ENCODE data around the gene ERICH4. TPM values are rescaled to one million over a fixed set of nuclear protein-coding genes. Genes with fewer than 3 reads are reported as not detected.

ERICH4 gene
- total RNA-seq, 4 donors from 2014 or later, result not detected

GRCh38 chr19:41421314-41421713 lies 21.6 kb upstream of the ERICH4 start:
- intact Hi-C loops (cut with DNase I; ENCODE audit: low total_unique reads), result no loop called here
- no peaks in the 10 kb centered on the region for H3K36me3 ChIP-seq
- H3K9me3 ChIP-seq, result no peaks in the 10 kb centered on the region
- DNase-seq, result no peak
- TF ChIP-seq POLR2A (IDR thresholded peaks at IDR 0.05) (no peak), CTCF (IDR thresholded peaks at IDR 0.05) (no peak)
- H3K27ac ChIP-seq, result no peak overlapping the region
- no peak overlapping the region for H3K4me3 ChIP-seq
- peaks cover 2 to 3% of the 10 kb centered on the region in 2 donors for H3K4me1 ChIP-seq
- no peaks in the 10 kb centered on the region for H3K27me3 ChIP-seq

- no peak for TF ChIP-seq POLR2A (IDR thresholded peaks at IDR 0.05)
- TF ChIP-seq CTCF (IDR thresholded peaks at IDR 0.05), result no peak
- H3K9me3 ChIP-seq, result no peaks in the 10 kb centered on the region
- DNase-seq, result no peak
- no peak overlapping the region for H3K27ac ChIP-seq
- no peaks in the 10 kb centered on the region for H3K36me3 ChIP-seq
- intact Hi-C loops (cut with DNase I; ENCODE audit: low total_unique reads), result no loop called here
- H3K4me1 ChIP-seq, result peaks cover 4 to 9% of the 10 kb centered on the region in 2 donors
- no peaks in the 10 kb centered on the region for H3K27me3 ChIP-seq
- H3K4me3 ChIP-seq, result no peak overlapping the region
Observed at GRCh38 chr19:41421973-41422372, 21.0 kb upstream of the ERICH4 start.

- intact Hi-C loops (cut with DNase I; ENCODE audit: low total_unique reads), result no loop called here
- Histone ChIP-seq H3K36me3 (no peaks in the 10 kb centered on the region), H3K27ac (no peak overlapping the region), H3K9me3 (no peaks in the 10 kb centered on the region), H3K4me3 (no peak overlapping the region), H3K4me1 (peaks cover 4 to 9% of the 10 kb centered on the region in 2 donors), H3K27me3 (no peaks in the 10 kb centered on the region)
- no peak for DNase-seq
- TF ChIP-seq CTCF (IDR thresholded peaks at IDR 0.05), result no peak
- TF ChIP-seq POLR2A (IDR thresholded peaks at IDR 0.05), result no peak
Observed at GRCh38 chr19:41422456-41422855, 20.5 kb upstream of the ERICH4 start.

DNA sequence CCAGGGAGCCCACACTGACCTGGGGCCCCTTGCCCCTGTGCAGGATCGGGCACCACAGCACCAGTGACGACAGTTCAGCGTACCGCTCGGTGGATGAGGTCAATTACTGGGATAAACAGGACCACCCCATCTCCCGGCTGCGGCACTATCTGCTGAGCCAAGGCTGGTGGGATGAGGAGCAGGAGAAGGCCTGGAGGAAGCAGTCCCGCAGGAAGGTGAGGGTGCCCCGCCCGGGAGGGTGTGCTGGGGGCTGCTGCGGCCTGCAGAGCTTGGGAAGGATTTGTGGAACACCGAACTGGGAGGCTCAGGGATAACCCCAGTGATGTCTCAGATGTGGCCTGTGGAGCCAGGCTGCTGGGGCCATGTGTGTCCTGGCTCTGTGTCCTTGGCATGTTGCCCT lies 20.0 kb upstream of the ERICH4 start:
- Histone ChIP-seq H3K4me1 (peaks cover 4 to 9% of the 10 kb centered on the region in 2 donors), H3K27me3 (no peaks in the 10 kb centered on the region), H3K36me3 (no peaks in the 10 kb centered on the region), H3K4me3 (no peak overlapping the region), H3K27ac (no peak overlapping the region), H3K9me3 (no peaks in the 10 kb centered on the region)
- intact Hi-C loops (cut with DNase I; ENCODE audit: low total_unique reads), result no loop called here
- TF ChIP-seq CTCF (IDR thresholded peaks at IDR 0.05) (no peak), POLR2A (IDR thresholded peaks at IDR 0.05) (no peak)
- DNase-seq, result no peak

GRCh38 chr19:41424335-41425173 lies 18.4 kb upstream of the ERICH4 start:
- no peak overlapping the region for H3K27ac ChIP-seq
- no peak for DNase-seq
- intact Hi-C loops (cut with DNase I; ENCODE audit: low total_unique reads), result no loop called here
- no peaks in the 10 kb centered on the region for H3K9me3 ChIP-seq
- no peaks in the 10 kb centered on the region for H3K27me3 ChIP-seq
- H3K4me3 ChIP-seq, result no peak overlapping the region
- TF ChIP-seq CTCF (IDR thresholded peaks at IDR 0.05) (no peak), POLR2A (IDR thresholded peaks at IDR 0.05) (no peak)
- no peaks in the 10 kb centered on the region for H3K36me3 ChIP-seq
- H3K4me1 ChIP-seq, result peaks cover 4 to 9% of the 10 kb centered on the region in 2 donors
